ENCODE data around the gene YIPF2. TPM values are rescaled to one million over a fixed set of nuclear protein-coding genes. Genes with fewer than 3 reads are reported as not detected.
A peak's percentile ranks its signal among the peaks of the same experiment; 100 is the strongest.

YIPF2 gene
- total RNA-seq, 1 donor from 2014 or later = 139 TPM

DNA sequence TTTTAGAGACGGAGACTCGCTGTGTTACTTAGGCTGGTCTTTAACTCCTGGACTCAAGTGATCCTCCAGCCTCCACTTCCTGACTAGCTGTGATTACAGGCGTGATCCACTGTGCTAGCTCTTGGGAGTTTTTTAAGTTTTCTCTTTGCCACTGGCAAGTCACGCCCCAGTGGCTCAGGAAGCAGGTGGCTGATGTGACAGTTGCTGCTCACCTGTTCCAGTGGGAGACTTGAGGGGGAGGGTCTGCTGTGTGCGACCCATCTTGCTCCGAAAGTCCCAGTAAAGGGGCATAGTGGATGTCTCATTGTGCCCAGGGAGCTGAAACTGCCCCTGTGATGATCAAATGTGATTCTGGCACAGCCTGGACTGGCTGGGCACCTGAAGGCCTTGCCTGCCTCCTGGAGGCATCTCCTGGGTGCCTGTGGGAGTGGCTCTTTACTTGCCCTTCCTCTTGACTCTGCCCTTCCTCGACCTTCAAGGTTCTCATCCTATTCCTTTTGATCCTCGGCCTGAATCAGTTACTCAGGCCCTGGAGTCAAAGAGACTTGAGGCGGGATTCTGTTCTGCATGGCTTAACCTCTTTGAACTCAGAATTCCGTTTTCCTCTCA, 40.2 kb upstream of the YIPF2 start:
- H3K27ac ChIP-seq = no peak overlapping the region
- no peak for DNase-seq (ENCODE audit: low spot score in 2 of 2)
- no peaks in the 10 kb centered on the region for H3K4me1 ChIP-seq
- no peak overlapping the region for H3K4me3 ChIP-seq
- TF ChIP-seq, protein P1, sequence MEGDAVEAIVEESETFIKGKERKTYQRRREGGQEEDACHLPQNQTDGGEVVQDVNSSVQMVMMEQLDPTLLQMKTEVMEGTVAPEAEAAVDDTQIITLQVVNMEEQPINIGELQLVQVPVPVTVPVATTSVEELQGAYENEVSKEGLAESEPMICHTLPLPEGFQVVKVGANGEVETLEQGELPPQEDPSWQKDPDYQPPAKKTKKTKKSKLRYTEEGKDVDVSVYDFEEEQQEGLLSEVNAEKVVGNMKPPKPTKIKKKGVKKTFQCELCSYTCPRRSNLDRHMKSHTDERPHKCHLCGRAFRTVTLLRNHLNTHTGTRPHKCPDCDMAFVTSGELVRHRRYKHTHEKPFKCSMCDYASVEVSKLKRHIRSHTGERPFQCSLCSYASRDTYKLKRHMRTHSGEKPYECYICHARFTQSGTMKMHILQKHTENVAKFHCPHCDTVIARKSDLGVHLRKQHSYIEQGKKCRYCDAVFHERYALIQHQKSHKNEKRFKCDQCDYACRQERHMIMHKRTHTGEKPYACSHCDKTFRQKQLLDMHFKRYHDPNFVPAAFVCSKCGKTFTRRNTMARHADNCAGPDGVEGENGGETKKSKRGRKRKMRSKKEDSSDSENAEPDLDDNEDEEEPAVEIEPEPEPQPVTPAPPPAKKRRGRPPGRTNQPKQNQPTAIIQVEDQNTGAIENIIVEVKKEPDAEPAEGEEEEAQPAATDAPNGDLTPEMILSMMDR (IDR thresholded peaks at IDR 0.05) = no peak
- no peaks in the 10 kb centered on the region for H3K36me3 ChIP-seq
- H3K9me3 ChIP-seq = no peaks in the 10 kb centered on the region
- intact Hi-C loops (cut with DNase I) = no loop called here
- H3K27me3 ChIP-seq = no peaks in the 10 kb centered on the region

DNA sequence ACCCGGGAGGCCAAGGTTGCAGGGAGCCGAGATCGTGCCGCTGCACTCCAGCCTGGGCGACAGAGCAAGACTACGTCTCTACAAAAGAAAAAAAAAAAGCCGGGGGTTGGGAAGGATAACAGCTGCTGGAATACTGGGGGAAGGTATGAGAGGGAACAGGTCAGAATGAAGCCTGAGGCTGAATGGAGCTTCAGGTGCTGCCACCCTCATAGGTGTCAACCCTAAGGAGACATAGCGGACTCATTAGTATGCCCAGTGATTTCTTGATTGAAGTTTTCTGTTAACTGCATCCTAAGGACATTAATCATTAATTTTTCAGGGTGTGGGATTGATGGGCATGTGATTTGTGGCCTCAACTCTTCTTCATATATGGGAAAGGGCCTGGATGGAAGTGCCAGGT, 38.4 kb upstream of the YIPF2 start:
- Histone ChIP-seq H3K4me1 (peaks cover 0 to 10% of the 10 kb centered on the region in 2 donors), H3K27me3 (no peaks in the 10 kb centered on the region), H3K36me3 (no peaks in the 10 kb centered on the region), H3K4me3 (no peak overlapping the region), H3K27ac (no peak overlapping the region), H3K9me3 (no peaks in the 10 kb centered on the region)
- TF ChIP-seq, protein P1 (IDR thresholded peaks at IDR 0.05) = no peak
- no peak for DNase-seq (ENCODE audit: low spot score in 2 of 2)
- intact Hi-C loops (cut with DNase I) = no loop called here

DNA sequence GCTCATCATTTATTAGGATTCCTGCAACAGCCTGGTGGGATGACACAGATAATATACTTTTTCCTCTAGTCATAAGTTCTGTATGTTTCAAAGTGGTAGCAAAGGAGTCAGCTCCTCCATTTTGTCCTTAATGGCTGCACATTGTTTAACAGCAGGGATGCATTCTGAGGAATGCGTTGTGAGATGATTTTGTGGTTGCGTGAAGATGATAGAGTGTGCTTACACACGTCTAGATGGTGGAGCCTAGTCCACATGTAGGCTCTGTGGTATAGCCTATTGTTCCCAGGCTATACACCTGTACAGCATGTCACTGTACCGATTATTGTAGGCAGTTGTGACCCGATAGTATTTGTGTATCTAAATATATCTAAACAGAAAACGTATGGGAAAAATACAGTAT, 37.0 kb upstream of the YIPF2 start:
- H3K27me3 ChIP-seq = no peaks in the 10 kb centered on the region
- H3K4me1 ChIP-seq = peaks cover 0 to 10% of the 10 kb centered on the region in 2 donors
- H3K4me3 ChIP-seq = no peak overlapping the region
- H3K9me3 ChIP-seq = no peaks in the 10 kb centered on the region
- no peak for DNase-seq (ENCODE audit: low spot score in 2 of 2)
- TF ChIP-seq, protein P1 (IDR thresholded peaks at IDR 0.05) = no peak
- H3K36me3 ChIP-seq = no peaks in the 10 kb centered on the region
- intact Hi-C loops (cut with DNase I) = no loop called here
- no peak overlapping the region for H3K27ac ChIP-seq

DNA sequence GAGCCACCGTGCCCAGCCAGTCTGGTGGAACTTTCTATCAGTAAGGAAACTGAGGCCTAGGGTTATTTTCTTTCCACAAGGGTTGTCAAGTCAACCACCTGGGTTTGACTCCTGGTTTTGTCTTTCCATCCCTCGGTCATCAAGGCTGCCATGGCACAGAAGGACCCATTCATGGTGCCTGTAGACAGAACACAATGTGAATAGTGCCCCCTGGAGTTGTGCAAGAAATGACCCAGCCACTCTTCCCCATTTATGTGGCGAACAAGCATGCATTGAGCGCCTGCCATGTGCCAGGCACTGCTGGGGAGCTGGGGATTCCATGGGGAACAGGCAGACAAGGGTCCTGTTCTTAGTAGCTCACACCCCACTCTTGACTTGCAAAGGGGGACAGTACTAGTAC, 36.5 kb upstream of the YIPF2 start:
- DNase-seq (ENCODE audit: low spot score in 2 of 2) = no peak
- Histone ChIP-seq H3K4me1 (peaks cover 2 to 10% of the 10 kb centered on the region in 2 donors), H3K9me3 (no peaks in the 10 kb centered on the region), H3K36me3 (no peaks in the 10 kb centered on the region), H3K4me3 (no peak overlapping the region), H3K27me3 (no peaks in the 10 kb centered on the region), H3K27ac (no peak overlapping the region)
- intact Hi-C loops (cut with DNase I) = no loop called here
- TF ChIP-seq, protein P1 (IDR thresholded peaks at IDR 0.05) = no peak

DNA sequence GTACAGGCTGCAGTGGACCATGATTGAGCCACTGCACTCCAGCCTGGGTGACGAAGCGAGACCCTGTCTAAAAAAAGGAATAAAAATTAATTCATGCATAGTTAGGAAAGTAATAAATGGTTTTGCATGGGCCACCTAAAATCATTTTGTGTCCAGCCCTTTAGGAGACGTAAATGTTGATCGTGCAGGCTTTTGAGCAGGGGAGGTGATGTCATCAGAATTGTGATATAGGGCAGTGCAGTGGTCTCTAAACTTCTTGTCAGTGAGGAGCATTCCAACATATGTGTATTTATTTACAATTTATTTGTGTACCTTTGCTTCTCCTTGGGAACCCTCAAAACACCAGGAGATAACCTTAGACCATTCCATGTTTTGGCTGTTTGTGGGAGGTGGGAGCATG, 35.4 kb upstream of the YIPF2 start:
- Histone ChIP-seq H3K27ac (no peak overlapping the region), H3K36me3 (no peaks in the 10 kb centered on the region), H3K4me3 (no peak overlapping the region), H3K4me1 (peaks cover 3 to 10% of the 10 kb centered on the region in 2 donors), H3K9me3 (no peaks in the 10 kb centered on the region), H3K27me3 (no peaks in the 10 kb centered on the region)
- TF ChIP-seq, protein P1 (IDR thresholded peaks at IDR 0.05) = no peak
- no peak for DNase-seq (ENCODE audit: low spot score in 2 of 2)
- intact Hi-C loops (cut with DNase I) = no loop called here

DNA sequence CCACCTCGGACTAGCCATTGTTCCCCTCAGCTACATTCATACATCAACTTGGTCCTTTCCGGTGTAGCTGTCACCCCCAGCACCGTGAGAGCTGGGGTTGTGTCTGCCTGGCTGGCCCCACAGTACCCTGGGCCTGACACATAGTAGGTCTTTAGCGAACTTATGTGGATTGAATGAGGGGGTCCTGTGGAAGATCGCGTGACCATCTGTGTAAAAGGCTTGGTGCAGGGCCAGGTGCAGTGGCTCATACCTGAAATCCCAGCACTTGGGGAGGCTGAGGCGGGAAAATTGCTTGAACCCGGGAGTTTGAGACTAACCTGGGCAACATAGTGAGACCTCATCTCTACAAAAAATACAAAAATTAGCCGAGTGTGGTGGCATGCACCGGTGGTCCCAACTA, 34.4 kb upstream of the YIPF2 start:
- Histone ChIP-seq H3K9me3 (no peaks in the 10 kb centered on the region), H3K4me3 (peak overlapping the region in 1 of 2 donors; percentile 100), H3K4me1 (peaks cover 3 to 10% of the 10 kb centered on the region in 2 donors), H3K27me3 (no peaks in the 10 kb centered on the region), H3K27ac (no peak overlapping the region), H3K36me3 (no peaks in the 10 kb centered on the region)
- DNase-seq (ENCODE audit: low spot score in 2 of 2) = no peak
- intact Hi-C loops (cut with DNase I) = no loop called here
- TF ChIP-seq, protein P1 (IDR thresholded peaks at IDR 0.05) = no peak

All from ascending aorta (tissue), 2 donors.